ENCODE results near the gene LIPM. TPM values are rescaled to one million over a fixed set of nuclear protein-coding genes. Genes with fewer than 3 reads are reported as not detected.

The LIPM gene
- total and polyA plus RNA-seq, 2 of the 13 experiments (the other 11 are each of a cell fraction or from before 2014, with no cell fraction given): not detected

DNA sequence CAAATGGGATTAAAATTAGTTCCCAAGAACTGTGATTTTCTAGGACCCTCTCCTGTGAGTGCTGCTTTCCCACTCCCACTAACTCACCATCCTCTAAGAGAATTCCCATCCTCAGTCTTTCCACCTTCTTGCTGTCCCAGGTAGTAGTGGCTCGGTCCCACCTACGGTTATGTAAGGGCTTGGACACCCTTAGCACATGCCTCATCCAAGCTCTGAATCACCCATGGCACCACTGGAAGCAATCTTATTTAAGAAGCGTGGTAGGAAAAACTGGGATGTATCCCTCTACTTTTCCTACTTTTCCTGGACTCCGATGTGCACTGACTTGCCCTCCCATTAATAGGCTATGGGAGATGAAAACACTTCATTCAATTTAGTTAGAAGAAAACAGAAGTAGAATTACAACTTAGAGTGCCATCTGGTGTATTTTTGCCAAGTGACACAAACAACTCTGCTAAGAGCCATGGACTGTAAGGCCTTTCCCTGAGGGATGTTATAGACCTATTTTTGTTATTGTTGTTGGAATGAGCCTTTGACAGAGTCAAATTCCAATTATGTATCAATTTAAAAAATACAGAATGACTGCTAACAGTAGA, 62.8 kb downstream of the LIPM start (continued):
- TF ChIP-seq ZNF333 (CRISPR knock-in tag; IDR thresholded peaks at IDR 0.05; ENCODE audit: borderline replicate concordance) (no peak), TBX2 (CRISPR knock-in tag; IDR thresholded peaks at IDR 0.05; ENCODE audit: borderline replicate concordance) (no peak), ZNF576 (CRISPR knock-in tag; IDR thresholded peaks at IDR 0.05) (no peak)

DNA sequence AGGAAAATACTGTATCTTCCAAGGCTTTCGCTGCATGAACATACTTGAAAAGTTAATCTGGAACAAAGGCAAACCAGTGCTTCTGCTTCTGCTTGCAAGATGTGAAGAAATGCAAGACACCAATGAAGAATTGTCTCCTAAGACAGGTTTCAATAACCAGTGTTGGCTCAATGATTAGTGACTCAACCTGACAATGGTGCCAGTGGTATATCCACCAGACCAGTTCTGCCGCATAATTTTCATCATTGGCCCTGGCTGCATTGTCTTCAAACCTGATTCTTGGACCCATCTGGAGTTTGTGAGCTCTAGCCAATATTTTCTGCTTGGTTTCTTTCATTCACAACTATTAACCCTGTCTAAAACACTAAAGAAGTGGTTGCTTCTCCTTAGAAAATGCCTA, 63.9 kb downstream of the LIPM start:
- no TSS peak for BruUV-seq (replicated peaks)
- ChIA-PET POLR2A (no interaction called here), CTCF (ENCODE audit: low intra/inter-chr PET ratio, low total read pairs) (no interaction called here)
- H4K20me1 ChIP-seq (ENCODE audit: insufficient read depth, low read length): no peaks in the 10 kb centered on the region
- H3K4me2 ChIP-seq (ENCODE audit: low read depth, low read length): no peak overlapping the region
- TF ChIP-seq NCOA5 (CRISPR knock-in tag; IDR thresholded peaks at IDR 0.05) (no peak), ATRX (CRISPR knock-in tag; IDR thresholded peaks at IDR 0.05; ENCODE audit: borderline replicate concordance) (no peak), ZNF205 (CRISPR knock-in tag; IDR thresholded peaks at IDR 0.05) (no peak), GTF2F1 (IDR thresholded peaks at IDR 0.05; ENCODE audit: low read length) (no peak)
- H3K4me1 ChIP-seq (ENCODE audit: insufficient read depth, low read length): no peaks in the 10 kb centered on the region
- H3K36me3 ChIP-seq (replicated peaks in 1 of 2; ENCODE audit: control insufficient read depth in 1 of 2, insufficient read depth in 2 of 2, low read length in 2 of 2): no peaks in the 10 kb centered on the region
- no peak for ATAC-seq
- intact Hi-C loops (cut with micrococcal nuclease; ENCODE audit: unreplicated experiment): no loop called here
- no peak overlapping the region for H3K4me3 ChIP-seq (replicated peaks in 1 of 3; ENCODE audit: insufficient read depth in 1 of 3, low read depth in 2 of 3, low read length in 3 of 3)
- WGBS (ENCODE audit: low lambda C conversion rate): 81% methylated on average over 2 of the region's 2 CpGs
- H3K9me3 ChIP-seq (ENCODE audit: low read length): no peaks in the 10 kb centered on the region
- H3K27me3 ChIP-seq (ENCODE audit: control insufficient read depth in 1 of 2, insufficient read depth in 2 of 2, low read length in 2 of 2): no peaks in the 10 kb centered on the region
- H3K79me2 ChIP-seq (ENCODE audit: insufficient read depth, low read length): no peaks in the 10 kb centered on the region
- no peak overlapping the region for H2AFZ ChIP-seq (ENCODE audit: low read length)
- H3K9ac ChIP-seq (ENCODE audit: insufficient read depth, low read depth, low read length): no peak overlapping the region
- no peak overlapping the region for H3K27ac ChIP-seq (ENCODE audit: extremely low read length, insufficient read depth, low read length)
- FAIRE-seq: no peak
- in situ Hi-C loops (cut with HindIII; ENCODE audit: extremely low pct_ligation_motif_present, low pct_unique_long_range_greater_than_20kb): no loop called here
- DNase-seq (ENCODE audit: low spot score): no peak

- Histone ChIP-seq H4K20me1 (ENCODE audit: insufficient read depth, low read length) (no peaks in the 10 kb centered on the region), H2AFZ (ENCODE audit: low read length) (no peak overlapping the region), H3K27me3 (ENCODE audit: control insufficient read depth in 1 of 2, insufficient read depth in 2 of 2, low read length in 2 of 2) (no peaks in the 10 kb centered on the region; a peak in 1 of 5 replicates), H3K9me3 (ENCODE audit: low read length) (no peaks in the 10 kb centered on the region), H3K79me2 (ENCODE audit: insufficient read depth, low read length) (no peaks in the 10 kb centered on the region), H3K4me2 (ENCODE audit: low read depth, low read length) (no peak overlapping the region), H3K36me3 (replicated peaks in 1 of 2; ENCODE audit: control insufficient read depth in 1 of 2, insufficient read depth in 2 of 2, low read length in 2 of 2) (no peaks in the 10 kb centered on the region), H3K27ac (ENCODE audit: extremely low read length, insufficient read depth, low read length) (no peak overlapping the region), H3K4me3 (replicated peaks in 1 of 3; ENCODE audit: insufficient read depth in 1 of 3, low read depth in 2 of 3, low read length in 3 of 3) (no peak overlapping the region), H3K4me1 (ENCODE audit: insufficient read depth, low read length) (no peaks in the 10 kb centered on the region), H3K9ac (ENCODE audit: insufficient read depth, low read depth, low read length) (no peak overlapping the region)
- FAIRE-seq: no peak
- CTCF ChIA-PET (ENCODE audit: low intra/inter-chr PET ratio, low total read pairs): no interaction called here
- in situ Hi-C loops (cut with HindIII; ENCODE audit: extremely low pct_ligation_motif_present, low pct_unique_long_range_greater_than_20kb): no loop called here
- DNase-seq (ENCODE audit: low spot score): no peak
- no TSS peak for BruUV-seq (replicated peaks)
- no peak for ATAC-seq
- intact Hi-C loops (cut with micrococcal nuclease; ENCODE audit: unreplicated experiment): no loop called here
- POLR2A ChIA-PET: no interaction called here
- no peak for TF ChIP-seq ZNF639 (CRISPR knock-in tag; conservative IDR thresholded peaks at IDR 0.05)
- TF ChIP-seq, protein P1, sequence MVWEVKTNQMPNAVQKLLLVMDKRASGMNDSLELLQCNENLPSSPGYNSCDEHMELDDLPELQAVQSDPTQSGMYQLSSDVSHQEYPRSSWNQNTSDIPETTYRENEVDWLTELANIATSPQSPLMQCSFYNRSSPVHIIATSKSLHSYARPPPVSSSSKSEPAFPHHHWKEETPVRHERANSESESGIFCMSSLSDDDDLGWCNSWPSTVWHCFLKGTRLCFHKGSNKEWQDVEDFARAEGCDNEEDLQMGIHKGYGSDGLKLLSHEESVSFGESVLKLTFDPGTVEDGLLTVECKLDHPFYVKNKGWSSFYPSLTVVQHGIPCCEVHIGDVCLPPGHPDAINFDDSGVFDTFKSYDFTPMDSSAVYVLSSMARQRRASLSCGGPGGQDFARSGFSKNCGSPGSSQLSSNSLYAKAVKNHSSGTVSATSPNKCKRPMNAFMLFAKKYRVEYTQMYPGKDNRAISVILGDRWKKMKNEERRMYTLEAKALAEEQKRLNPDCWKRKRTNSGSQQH (CRISPR knock-in tag; IDR thresholded peaks at IDR 0.05; ENCODE audit: low read depth): no peak
- no peak for TF ChIP-seq ZNF672 (CRISPR knock-in tag; IDR thresholded peaks at IDR 0.05)
- TF ChIP-seq GABPA (IDR thresholded peaks at IDR 0.05; ENCODE audit: low read depth, low read length): no peak
- TF ChIP-seq GABPA (CRISPR knock-in tag; IDR thresholded peaks at IDR 0.05; ENCODE audit: low read depth): no peak
- no peak for TF ChIP-seq IKZF5 (CRISPR knock-in tag; IDR thresholded peaks at IDR 0.05)
Observed at GRCh38 chr10:88870089-88870488, 67.6 kb downstream of the LIPM start.
